DMS114 treated with DMSO at 0.1 percent for 48 hours (cell line): ENCODE data around the gene MYH4.

Experiments used
- DNase-seq: peaks from one replicate; lab custom pipeline; 2025; ENCODE audit not compliant: unreplicated experiment; lab: John Stamatoyannopoulos, UW

Gene MYH4

GRCh38 chr17:10421900-10422542, 47.3 kb downstream of the MYH4 start, which contains the start of gene MYH8:
TSS of gene MYH8 (minus strand) at chr17:10421950. CDS start at chr17:10420227, 1,723 bp downstream.
- DNase-seq: no peak

GRCh38 chr17:10421211-10421610, 48.1 kb downstream of the MYH4 start:
- no peak for DNase-seq

GRCh38 chr17:10420811-10421210, 48.5 kb downstream of the MYH4 start:
- no peak for DNase-seq

- no peak for DNase-seq
These were observed 51.9 kb downstream of the MYH4 start for GRCh38 chr17:10417431-10417830.

- DNase-seq: no peak
These were observed 54.2 kb downstream of the MYH4 start for GRCh38 chr17:10415161-10415560.

GRCh38 chr17:10403589-10403988, 65.8 kb downstream of the MYH4 start:
- DNase-seq: no peak

- no peak for DNase-seq
These were observed 71.0 kb downstream of the MYH4 start for GRCh38 chr17:10398352-10398751.

- DNase-seq: no peak
These were observed 72.7 kb downstream of the MYH4 start for GRCh38 chr17:10396524-10397163.

- DNase-seq: no peak
These were observed 75.0 kb downstream of the MYH4 start for GRCh38 chr17:10394201-10394887.
